B cell (primary cell): Measurements from ENCODE around the gene FARP1.

Source experiments
- CTCF ChIP-seq: fragments of 200-600 bp; IDR thresholded peaks from one replicate; pipeline ENCODE4 v1.8.0; 2022; ENCODE audit warnings: antibody characterized with exemption, mild to moderate bottlenecking
- EZH2 ChIP-seq: IDR thresholded peaks from 2 replicates; pipeline ENCODE4 v1.6.1; 2012; ENCODE audit warnings: borderline replicate concordance, low read depth, mild to moderate bottlenecking, moderate library complexity, low read length; ENCODE audit not compliant: insufficient read depth, poor library complexity, severe bottlenecking

- TF ChIP-seq EZH2 (no peak), CTCF (no peak)
Measured at GRCh38 chr13:98321395-98321794, 178.5 kb downstream of the FARP1 start.
